GM21723 (cell line): ENCODE data around the gene KIF5A.

Experiments used
- ATAC-seq: cut with Tn5 transposase; IDR thresholded peaks from one replicate; pipeline ENCODE4 v1.9.1; 2021; ENCODE audit warnings: mild to moderate bottlenecking, moderate library complexity; ENCODE audit not compliant: unreplicated experiment

Gene KIF5A

DNA sequence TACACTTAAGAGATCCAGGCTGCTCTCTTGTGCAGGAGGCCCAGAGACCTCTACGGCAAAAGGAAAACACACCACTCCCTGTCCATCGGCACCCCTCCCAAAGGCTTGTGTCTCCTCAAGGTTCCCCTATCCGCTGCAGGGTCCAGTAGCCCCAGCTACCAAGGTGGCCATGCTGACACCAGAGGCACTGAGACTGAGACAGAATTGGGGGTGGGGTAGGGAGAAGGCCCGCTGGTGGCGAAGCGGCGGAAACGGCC, 30.1 kb upstream of the KIF5A start:
- ATAC-seq: peak; percentile 1

GRCh38 chr12:57520053-57520818, 29.6 kb upstream of the KIF5A start, which contains the start of gene DDIT3:
DDIT3 (minus strand) TSS chr12:57520514; CDS start chr12:57517406, 3,108 bp downstream.
- ATAC-seq: peak; percentile 66

DNA sequence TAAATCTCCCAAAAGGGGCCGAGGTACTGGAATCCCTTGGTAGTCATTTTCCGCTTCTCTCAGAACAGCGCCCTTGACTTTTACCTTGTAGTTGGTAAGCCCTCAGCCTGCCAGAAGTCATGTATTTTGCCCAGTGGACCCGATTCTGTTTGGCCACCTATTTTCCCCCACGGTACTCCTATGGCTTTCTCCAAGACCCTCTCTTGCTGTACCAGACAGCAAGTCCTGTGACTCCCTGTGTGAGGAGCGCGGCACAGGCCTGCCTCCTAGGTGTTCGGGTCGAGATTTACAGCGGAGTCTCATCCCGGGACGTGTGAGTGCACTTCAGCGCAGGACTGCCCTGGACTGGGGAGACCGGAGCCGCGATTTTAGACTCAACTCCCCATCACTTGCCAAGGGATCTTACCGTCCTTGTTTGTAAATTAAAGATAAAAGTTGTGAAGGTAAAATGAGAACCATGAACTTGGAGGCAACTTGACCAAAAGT, 28.3 kb upstream of the KIF5A start:
- ATAC-seq: no peak

DNA sequence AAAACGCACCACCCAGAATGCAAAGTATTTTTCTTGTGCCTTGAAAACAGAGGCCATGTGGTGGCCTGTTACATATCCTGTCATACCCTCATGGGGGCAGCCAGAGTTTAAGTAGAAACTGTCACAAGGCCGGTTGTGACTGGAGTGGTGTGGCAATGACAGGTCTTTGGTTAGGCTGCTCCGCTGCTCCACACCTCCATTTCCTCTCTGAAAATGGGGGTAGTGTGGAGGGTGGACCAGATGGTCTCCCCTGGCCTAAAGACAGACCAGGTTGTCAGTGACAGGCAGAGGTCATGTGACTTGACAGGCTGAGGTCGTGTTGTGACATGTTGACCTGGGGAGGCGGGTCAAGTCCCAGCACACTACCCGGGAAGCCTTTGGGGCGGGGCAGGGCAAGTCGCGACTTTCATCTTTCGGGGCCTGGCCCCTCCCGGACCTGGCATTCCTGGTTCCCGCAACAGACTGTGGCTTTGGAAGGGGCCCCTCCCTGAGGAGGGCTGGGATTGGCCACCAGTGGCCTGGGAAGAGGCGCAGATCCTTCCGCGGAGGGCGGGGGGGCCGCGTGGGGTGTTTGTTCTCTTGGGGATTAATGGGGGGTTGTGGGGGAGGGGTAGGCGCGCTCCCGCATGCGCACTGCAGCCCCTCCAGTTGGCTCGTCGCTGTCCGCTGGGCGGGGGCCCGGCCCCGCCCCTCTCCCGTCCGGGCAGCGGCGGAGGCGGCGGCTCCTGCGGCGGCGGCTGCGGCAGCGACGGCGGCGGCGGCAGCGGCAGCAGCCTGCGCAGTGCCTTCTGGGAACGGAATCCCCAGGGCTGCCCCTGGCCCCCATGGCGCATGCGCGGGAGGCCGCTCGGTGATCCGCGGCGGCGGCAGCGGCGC, 27.6 kb upstream of the KIF5A start, which contains the start of gene MBD6:
Gene MBD6 (plus strand): TSS at position 814 of the 876 bp plus-strand sequence. CDS start 1,480 bp downstream, outside the sequence.
- peak; percentile 49 for ATAC-seq

GRCh38 chr12:57522887-57523705, 26.7 kb upstream of the KIF5A start:
- ATAC-seq: no peak

GRCh38 chr12:57523706-57524614, 25.9 kb upstream of the KIF5A start:
- ATAC-seq: no peak

DNA sequence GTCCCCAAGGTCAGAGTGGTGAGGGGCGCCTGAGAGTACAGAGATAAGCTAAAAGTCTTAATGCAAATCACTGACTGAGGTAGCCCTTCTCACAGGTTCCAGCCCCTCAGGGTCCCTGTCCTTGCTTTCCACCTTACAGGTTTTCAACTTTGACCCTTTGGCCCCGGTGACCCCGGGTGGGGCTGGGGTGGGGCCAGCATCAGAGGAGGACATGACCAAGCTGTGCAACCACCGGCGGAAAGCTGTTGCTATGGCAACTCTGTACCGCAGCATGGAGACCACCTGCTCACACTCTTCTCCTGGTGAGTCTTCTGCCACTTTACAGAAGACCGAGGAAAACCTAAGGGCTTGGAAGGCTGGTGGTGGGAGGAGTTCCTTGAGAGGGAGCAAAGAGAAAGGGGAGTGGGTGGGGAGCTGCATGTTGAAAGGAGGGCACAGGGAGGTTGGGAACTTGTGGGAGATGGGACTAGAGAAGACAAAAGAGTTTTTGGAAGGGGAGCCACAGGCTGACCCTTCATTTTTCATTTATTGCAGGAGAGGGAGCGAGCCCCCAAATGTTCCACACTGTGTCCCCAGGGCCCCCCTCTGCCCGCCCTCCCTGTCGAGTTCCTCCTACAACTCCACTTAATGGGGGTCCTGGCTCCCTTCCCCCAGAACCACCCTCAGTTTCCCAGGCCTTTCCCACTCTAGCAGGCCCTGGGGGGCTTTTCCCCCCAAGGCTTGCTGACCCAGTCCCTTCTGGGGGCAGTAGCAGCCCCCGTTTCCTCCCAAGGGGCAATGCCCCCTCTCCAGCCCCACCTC, 24.8 kb upstream of the KIF5A start:
- no peak for ATAC-seq

DNA sequence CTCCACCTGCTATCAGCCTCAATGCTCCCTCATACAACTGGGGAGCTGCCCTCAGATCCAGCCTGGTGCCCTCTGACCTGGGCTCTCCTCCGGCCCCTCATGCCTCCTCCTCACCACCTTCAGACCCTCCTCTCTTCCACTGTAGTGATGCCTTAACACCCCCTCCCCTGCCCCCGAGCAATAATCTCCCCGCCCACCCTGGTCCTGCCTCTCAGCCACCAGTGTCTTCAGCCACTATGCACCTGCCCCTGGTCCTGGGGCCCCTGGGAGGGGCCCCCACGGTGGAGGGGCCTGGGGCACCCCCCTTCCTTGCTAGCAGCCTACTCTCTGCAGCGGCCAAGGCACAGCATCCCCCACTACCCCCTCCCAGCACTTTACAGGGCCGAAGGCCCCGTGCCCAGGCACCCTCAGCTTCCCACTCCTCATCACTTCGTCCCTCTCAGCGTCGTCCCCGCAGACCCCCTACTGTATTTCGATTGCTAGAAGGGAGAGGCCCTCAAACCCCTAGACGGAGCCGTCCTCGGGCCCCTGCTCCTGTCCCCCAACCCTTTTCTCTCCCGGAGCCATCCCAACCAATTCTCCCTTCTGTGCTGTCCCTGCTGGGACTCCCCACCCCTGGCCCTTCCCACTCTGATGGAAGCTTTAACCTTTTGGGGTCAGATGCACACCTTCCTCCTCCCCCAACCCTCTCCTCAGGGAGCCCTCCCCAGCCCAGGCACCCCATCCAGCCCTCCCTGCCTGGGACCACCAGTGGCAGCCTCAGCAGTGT, 24.0 kb upstream of the KIF5A start:
- no peak for ATAC-seq

GRCh38 chr12:57526477-57527126, 23.2 kb upstream of the KIF5A start:
- no peak for ATAC-seq

DNA sequence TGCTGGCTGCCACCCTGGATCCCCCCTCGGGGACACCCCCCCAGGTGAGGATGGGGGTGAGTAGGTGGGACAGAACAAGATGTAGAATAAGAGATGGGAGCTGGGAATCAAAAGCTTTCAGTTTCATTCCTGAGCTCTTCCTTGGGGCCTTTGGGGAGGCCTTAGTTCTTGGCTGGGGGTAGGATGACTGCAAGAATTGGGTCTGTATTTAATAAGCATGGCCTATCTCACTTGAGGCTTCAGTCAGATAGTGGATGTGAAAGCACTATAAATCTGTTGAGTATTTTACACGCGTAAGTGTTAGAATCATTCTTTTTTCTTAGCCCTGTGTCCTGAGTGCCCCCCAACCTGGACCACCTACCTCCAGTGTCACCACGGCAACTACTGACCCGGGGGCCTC, 22.7 kb upstream of the KIF5A start:
- ATAC-seq: no peak

GRCh38 chr12:57528176-57528575, 21.7 kb upstream of the KIF5A start:
- ATAC-seq: no peak

- no peak for ATAC-seq
Observed at GRCh38 chr12:57528831-57529555, 20.9 kb upstream of the KIF5A start.

DNA sequence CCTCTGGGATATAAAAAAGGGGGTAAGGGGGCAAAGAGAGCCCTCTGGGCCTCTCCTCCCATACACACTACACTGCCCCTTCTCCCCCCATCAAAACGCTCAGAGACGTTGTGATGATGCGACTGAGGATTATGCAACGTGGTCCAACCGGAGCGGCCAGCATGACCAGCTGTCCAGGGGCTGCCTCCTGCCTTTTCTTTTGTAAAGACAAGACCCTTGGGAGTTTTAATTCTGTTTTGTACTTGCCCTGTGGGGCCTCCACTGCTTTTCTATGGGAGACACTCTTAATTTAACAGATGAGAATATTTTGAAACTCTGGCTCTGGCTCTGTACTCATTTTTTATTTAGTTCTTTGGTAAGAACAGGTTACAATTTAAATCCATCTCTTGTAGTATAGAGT, 20.0 kb upstream of the KIF5A start:
- no peak for ATAC-seq

- ATAC-seq: no peak
Observed at GRCh38 chr12:57530396-57531142, 19.3 kb upstream of the KIF5A start.

DNA sequence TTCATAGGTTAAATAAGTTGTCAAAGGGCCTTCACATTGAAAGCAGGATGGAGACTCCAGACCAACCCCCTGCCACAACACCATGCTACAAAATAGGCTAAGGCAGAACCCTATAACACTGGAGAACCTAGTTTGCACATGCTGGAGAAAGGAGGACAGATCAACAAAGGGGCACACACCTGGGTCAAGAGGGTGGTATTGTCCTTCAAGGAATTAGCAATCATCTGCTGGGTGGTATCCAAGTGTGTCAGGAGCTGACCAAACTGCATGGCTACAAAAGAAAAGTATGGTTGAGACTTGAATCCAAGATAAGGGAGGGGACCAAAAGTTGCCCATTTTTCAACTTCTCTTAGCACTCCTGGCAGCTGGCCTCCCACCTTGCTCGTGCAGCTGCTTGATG, 18.0 kb upstream of the KIF5A start:
- no peak for ATAC-seq

DNA sequence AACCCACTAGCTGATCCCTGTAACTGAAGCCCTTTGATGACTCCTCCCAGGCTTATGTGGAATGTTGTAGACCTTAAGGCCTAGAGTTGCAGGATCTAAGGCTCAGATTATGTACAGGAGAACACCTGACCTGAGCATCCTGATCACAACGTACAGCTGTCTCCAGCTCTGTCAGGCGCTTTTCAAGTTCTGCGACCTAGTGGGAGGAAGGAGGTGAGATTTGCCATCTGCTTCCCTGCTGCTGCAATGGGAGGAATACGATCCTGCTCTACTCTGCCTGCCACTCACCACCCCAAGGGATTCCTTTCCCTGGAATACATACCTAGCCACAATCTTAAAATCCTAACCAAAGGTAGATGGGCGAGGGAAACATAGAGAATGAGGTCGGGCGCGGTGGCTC, 16.7 kb upstream of the KIF5A start:
- ATAC-seq: no peak

DNA sequence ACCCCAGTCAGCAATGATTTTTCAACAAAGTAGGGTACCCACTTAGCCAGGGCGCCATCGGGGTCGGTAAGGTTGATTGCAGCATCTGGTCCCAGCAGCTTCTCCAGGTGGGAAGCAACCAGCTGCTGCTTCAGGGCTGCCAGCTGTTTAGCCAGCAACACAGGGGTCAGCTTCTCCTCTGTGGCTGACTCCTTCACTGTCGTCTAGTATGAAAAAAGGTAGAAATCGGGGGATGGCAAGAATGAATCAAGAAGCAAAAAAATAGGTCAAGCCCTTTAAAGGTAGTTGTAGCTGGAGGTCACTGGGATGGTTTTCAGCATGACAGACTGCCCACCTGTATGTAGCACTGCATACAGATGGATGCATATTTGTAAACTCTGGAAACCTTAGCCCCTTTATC, 15.6 kb upstream of the KIF5A start:
- no peak for ATAC-seq
